HCT116 (cell line): Measurements from ENCODE around the gene HGS. TPM values are rescaled to one million over a fixed set of nuclear protein-coding genes. Genes with fewer than 3 reads are reported as not detected.

Source experiments
- ATAC-seq: fragments of 200-7000 bp; cut with Tn5 transposase; 2 replicates; pipeline ENCODE4 v1.9.1; 2020; ENCODE audit warnings: mild to moderate bottlenecking, moderate library complexity
- BruUV-seq: library from RNA; stranded (reverse); fragments of 400-500 nt; replicated peaks from 2 replicates; lab custom pipeline; 2021; lab: Mats Ljungman, UMichigan
- CTCF ChIA-PET: fragments of 300-600 bp; sonication (Branson Sonifier 250); formaldehyde crosslinking; loops from one replicate; lab custom pipeline; 2021; ENCODE audit warnings: antibody characterized with exemption; lab: Charles Lee
- POLR2A ChIA-PET: fragments of 300-600, 350-600 bp; sonication (Branson Sonifier 250); formaldehyde crosslinking; loops from one replicate; lab custom pipeline; 2021; ENCODE audit warnings: antibody characterized with exemption; lab: Charles Lee
- RAD21 ChIA-PET, 2 experiments: fragments of 300-600 bp; sonication (Branson Sonifier 250); formaldehyde crosslinking; loops; one replicate each; lab custom pipeline; 2023; ENCODE audit warnings: low total read pairs in 2 of 2; ENCODE audit not compliant: uncharacterized antibody in 2 of 2, unreplicated experiment in 2 of 2, low non-redundant PET in 1 of 2; lab: Charles Lee
- DNase-seq: peaks from one replicate; pipeline ENCODE4 v3.0.0-alpha.2; 2010; ENCODE audit warnings: low read depth, low spot score
- H2AFZ ChIP-seq: fragments of 200-600 bp; shearing (Covaris generic), sonication (generic); 2 replicates; pipeline ENCODE4 v1.6.1; 2017; ENCODE audit warnings: low read depth, mixed run types, mixed read lengths, antibody characterized with exemption, low read length; ENCODE audit not compliant: poor library complexity, severe bottlenecking
- H3K27ac ChIP-seq: 2 replicates; pipeline ENCODE4 v1.5.1; 2012; ENCODE audit warnings: low read depth, low read length
- H3K27me3 ChIP-seq: fragments of 200-600 bp; sonication (generic); 2 replicates; pipeline ENCODE4 v1.6.1; 2016; ENCODE audit warnings: mixed run types, low read length, mixed read lengths; ENCODE audit not compliant: insufficient read depth
- H3K36me3 ChIP-seq, 2 experiments: fragments of 200-500 bp in 1 of 2; fragments of 200-600 bp in 1 of 2; sonication (Bioruptor generic) in 1 of 2; sonication (generic) in 1 of 2; 2 replicates each; pipeline versions ENCODE4 v1.5.1 to v1.6.1; 2014 to 2016; ENCODE audit warnings: low read length in 2 of 2, inconsistent platforms in 1 of 2, mixed read lengths in 1 of 2, mixed run types in 1 of 2; ENCODE audit not compliant: insufficient read depth in 2 of 2, control insufficient read depth in 1 of 2
- H3K4me1 ChIP-seq, 2 experiments: fragments of 200-600 bp in 1 of 2; sonication (generic) in 1 of 2; 2 replicates each; pipeline versions ENCODE4 v1.5.1 to v1.6.1; 2012 to 2017; ENCODE audit warnings: low read length in 2 of 2, inconsistent platforms in 1 of 2, mild to moderate bottlenecking in 1 of 2, mixed read lengths in 1 of 2, mixed run types in 1 of 2, moderate library complexity in 1 of 2; ENCODE audit not compliant: insufficient read depth in 2 of 2, control insufficient read depth in 1 of 2
- H3K4me2 ChIP-seq: fragments of 200-600 bp; sonication (generic); 2 replicates; pipeline ENCODE4 v1.6.1; 2017; ENCODE audit warnings: mixed run types, low read length, mixed read lengths
- H3K4me3 ChIP-seq, 2 experiments: fragments of 200-600 bp in 1 of 2; sonication (generic) in 1 of 2; replicated peaks in 1 of 2; 2 replicates each; pipeline ENCODE4 v1.5.1; 2011 to 2016; ENCODE audit warnings: low read length in 2 of 2, control low read depth in 1 of 2, low read depth in 1 of 2, mild to moderate bottlenecking in 1 of 2, mixed read lengths in 1 of 2, mixed run types in 1 of 2
- H3K79me2 ChIP-seq: fragments of 200-600 bp; sonication (generic); 2 replicates; pipeline ENCODE4 v1.6.1; 2017; ENCODE audit warnings: mild to moderate bottlenecking, mixed run types, low read length, moderate library complexity, mixed read lengths; ENCODE audit not compliant: insufficient read depth
- H3K9ac ChIP-seq: fragments of 200-600 bp; sonication (generic); 2 replicates; pipeline ENCODE4 v1.6.1; 2016; ENCODE audit warnings: low read length, mixed read lengths
- H3K9me2 ChIP-seq: fragments of 200-600 bp; sonication (generic), shearing (Covaris generic); 2 replicates; pipeline ENCODE4 v1.6.1; 2017; ENCODE audit warnings: mixed run types, mild to moderate bottlenecking, moderate library complexity; ENCODE audit not compliant: insufficient read depth
- H3K9me3 ChIP-seq, 2 experiments: fragments of 200-500 bp in 1 of 2; fragments of 200-600 bp in 1 of 2; sonication (Bioruptor generic) in 1 of 2; sonication (generic) in 1 of 2; 2 replicates each; pipeline ENCODE4 v1.6.1; 2014 to 2017; ENCODE audit warnings: low read length in 2 of 2, mixed read lengths in 2 of 2, inconsistent platforms in 1 of 2, low read depth in 1 of 2, mild to moderate bottlenecking in 1 of 2, mixed run types in 1 of 2, moderate library complexity in 1 of 2; ENCODE audit not compliant: control insufficient read depth in 1 of 2, insufficient read depth in 1 of 2
- H4K20me1 ChIP-seq: fragments of 200-600 bp; sonication (generic), shearing (Covaris generic); 2 replicates; pipeline ENCODE4 v1.6.1; 2017; ENCODE audit warnings: mixed run types, mild to moderate bottlenecking, moderate library complexity; ENCODE audit not compliant: insufficient read depth
- CBX3 ChIP-seq: IDR thresholded peaks from 2 replicates; pipeline ENCODE4 v1.6.1; 2012; ENCODE audit warnings: low read depth
- CEBPB ChIP-seq: IDR thresholded peaks from 2 replicates; pipeline ENCODE4 v1.6.1; 2012; ENCODE audit warnings: low read depth
- CTCF ChIP-seq, 3 experiments: fragments of 200-600 bp in 1 of 3; sonication (generic) in 1 of 3; IDR thresholded peaks in 2 of 3; conservative IDR thresholded peaks in 1 of 3; 2 replicates each; pipeline ENCODE4 v1.5.1; 2012 to 2017; ENCODE audit warnings: low read depth in 2 of 3, low read length in 2 of 3, antibody characterized with exemption in 1 of 3, borderline replicate concordance in 1 of 3, control low read depth in 1 of 3, mild to moderate bottlenecking in 1 of 3, mixed read lengths in 1 of 3, mixed run types in 1 of 3, moderate library complexity in 1 of 3; ENCODE audit not compliant: insufficient read depth in 1 of 3
- EGR1 ChIP-seq: IDR thresholded peaks from 2 replicates; pipeline ENCODE4 v1.6.1; 2012; ENCODE audit warnings: low read depth
- EZH2 ChIP-seq: fragments of 200-600 bp; sonication (generic); IDR thresholded peaks from 2 replicates; pipeline ENCODE4 v1.6.1; 2017; ENCODE audit warnings: antibody characterized with exemption, mixed run types
- EZH2phosphoT487 ChIP-seq: fragments of 200-600 bp; IDR thresholded peaks from 2 replicates; pipeline ENCODE4 v1.6.1; 2018; ENCODE audit warnings: antibody characterized with exemption, borderline replicate concordance
- FOSL1 ChIP-seq: IDR thresholded peaks from 2 replicates; pipeline ENCODE4 v1.6.1; 2012; ENCODE audit warnings: low read depth
- JUND ChIP-seq: IDR thresholded peaks from 2 replicates; pipeline ENCODE4 v1.6.1; 2012
- POLR2A ChIP-seq: IDR thresholded peaks from 2 replicates; pipeline ENCODE4 v1.7.0; 2011; ENCODE audit warnings: borderline replicate concordance; ENCODE audit not compliant: insufficient read depth, insufficient read length; ENCODE audit errors: extremely low read depth
- POLR2AphosphoS5 ChIP-seq: IDR thresholded peaks from 2 replicates; pipeline ENCODE4 v1.6.1; 2011; ENCODE audit warnings: mild to moderate bottlenecking, low read depth, low read length, moderate library complexity
- RAD21 ChIP-seq: IDR thresholded peaks from 2 replicates; pipeline ENCODE4 v1.6.1; 2012; ENCODE audit warnings: low read depth, mild to moderate bottlenecking
- SIN3A ChIP-seq: IDR thresholded peaks from 2 replicates; pipeline ENCODE4 v1.6.1; 2012; ENCODE audit warnings: low read depth
- SP1 ChIP-seq: IDR thresholded peaks from 2 replicates; pipeline ENCODE4 v1.6.1; 2012; ENCODE audit warnings: low read depth
- SRF ChIP-seq: IDR thresholded peaks from 2 replicates; pipeline ENCODE4 v1.6.1; 2012; ENCODE audit warnings: low read depth
- TCF7L2 ChIP-seq: IDR thresholded peaks from 2 replicates; pipeline ENCODE4 v1.7.0; 2011; ENCODE audit warnings: borderline replicate concordance, inconsistent platforms; ENCODE audit not compliant: insufficient read depth, insufficient read length; ENCODE audit errors: extremely low read depth
- ZBTB33 ChIP-seq: IDR thresholded peaks from 2 replicates; pipeline ENCODE4 v1.6.1; 2011; ENCODE audit warnings: mild to moderate bottlenecking, low read length, moderate library complexity; ENCODE audit not compliant: insufficient replicate concordance; ENCODE audit errors: extremely low read depth
- ZFX ChIP-seq: fragments of 450-650 bp; IDR thresholded peaks from 2 replicates; pipeline ENCODE4 v1.6.1; 2017
- ZNF274 ChIP-seq: fragments of 200-500 bp; sonication (Bioruptor generic); IDR thresholded peaks from 2 replicates; pipeline ENCODE4 v1.6.1; 2014; ENCODE audit warnings: mild to moderate bottlenecking, low read depth, low read length, inconsistent platforms
- intact Hi-C: fragments of 100-400 bp; cut with micrococcal nuclease; formaldehyde crosslinking; loops from 2 replicates; pipeline ENCODE4 v1.10.0; 2022
- total RNA-seq: library from RNA; stranded (reverse); gene quantifications from one replicate; pipeline ENCODE4 v1.2.1, GENCODE V29; 2021; ENCODE audit not compliant: unreplicated experiment

Gene HGS
- total RNA-seq, 1 experiment from 2014 or later = 231 TPM

- no peak for ATAC-seq
- CTCF ChIA-PET = no interaction called here
These were observed 36.8 kb upstream of the HGS start for GRCh38 chr17:81646869-81647600.

More at GRCh38 chr17:81646869-81647600, 36.8 kb upstream of the HGS start:
- DNase-seq = no peak
- no TSS peak for BruUV-seq
- Histone ChIP-seq H3K27me3 (no peaks in the 10 kb centered on the region), H3K36me3 (no peaks in the 10 kb centered on the region), H4K20me1 (no peaks in the 10 kb centered on the region), H3K9me3 (peaks cover 0 to 5% of the 10 kb centered on the region in 2 experiments; a peak in 1 of 4 replicates), H3K79me2 (no peaks in the 10 kb centered on the region), H3K4me2 (no peak overlapping the region), H3K27ac (no peak overlapping the region), H3K4me1 (peaks cover 10 to 19% of the 10 kb centered on the region in 2 experiments), H3K9ac (no peak overlapping the region), H3K4me3 (no peak overlapping the region), H3K9me2 (no peaks in the 10 kb centered on the region), H2AFZ (no peak overlapping the region)
- intact Hi-C loops = no loop called here
- no peak for TF ChIP-seq EZH2
- no peak for TF ChIP-seq POLR2A
- no peak for TF ChIP-seq EZH2phosphoT487
- TF ChIP-seq SIN3A = no peak
- TF ChIP-seq SRF = no peak
- TF ChIP-seq CBX3 = no peak
- no peak for TF ChIP-seq SP1
- no peak for TF ChIP-seq CEBPB
- TF ChIP-seq CTCF (IDR thresholded peaks at IDR 0.05 in 2 of 3, conservative IDR thresholded peaks at IDR 0.05 in 1 of 3; ENCODE audit: borderline replicate concordance in 1 of 3, insufficient read depth in 1 of 3, low read depth in 2 of 3, low read length in 2 of 3) = no peak
- TF ChIP-seq JUND = no peak
- no peak for TF ChIP-seq FOSL1
- no peak for TF ChIP-seq ZBTB33
- no peak for TF ChIP-seq POLR2AphosphoS5
- no peak for TF ChIP-seq ZFX
- no peak for TF ChIP-seq RAD21
- no peak for TF ChIP-seq ZNF274
- TF ChIP-seq TCF7L2 = no peak
- no peak for TF ChIP-seq EGR1
- POLR2A ChIA-PET = no interaction called here
- RAD21 ChIA-PET = no interaction called here
